HL-60/S4 treated with phorbol 12-myristate 13-acetate at 8.2 ng/mL for 4 days and 3 days (cell line): Measurements from ENCODE around the gene SLC40A1.

Experiments used
- in situ Hi-C: fragments of 300-500 bp; cut with MboI; formaldehyde crosslinking; loops from 2 replicates; pipeline ENCODE4 v1.15.0; 2022; ENCODE audit warnings: low sequenced_read_pairs

SLC40A1 gene

DNA sequence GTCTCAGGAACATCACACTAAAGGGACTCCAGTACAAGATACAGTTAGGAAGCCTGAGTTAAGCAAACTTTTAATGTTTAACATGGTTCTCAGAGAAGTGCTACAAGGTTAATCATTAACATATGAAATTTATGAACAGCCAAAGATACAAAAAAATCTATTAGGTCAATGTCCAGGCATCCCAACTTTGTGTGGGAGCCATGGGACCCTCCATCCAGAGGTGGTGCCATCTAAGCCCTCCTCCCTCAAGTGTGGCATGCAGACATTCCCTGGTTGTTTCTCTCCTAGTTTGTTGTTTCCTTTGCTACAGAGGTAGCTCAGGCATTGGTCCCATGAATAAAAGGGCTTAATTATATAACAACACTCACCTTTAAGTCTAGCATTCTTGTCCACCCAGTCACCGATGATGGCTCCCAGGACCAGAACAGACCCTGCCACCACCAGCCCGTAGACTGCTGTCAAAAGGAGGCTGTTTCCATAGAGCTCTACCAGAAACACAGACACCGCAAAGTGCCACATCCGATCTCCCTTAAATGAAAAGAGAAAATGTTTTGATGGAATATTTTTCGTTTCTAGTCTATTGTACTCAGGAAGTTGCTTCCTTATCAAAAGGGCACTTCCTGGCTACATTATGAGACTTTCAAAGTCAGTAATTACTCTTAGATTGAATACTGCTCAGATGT, 5.7 kb downstream of the SLC40A1 start:
- in situ Hi-C loops = no loop called here

DNA sequence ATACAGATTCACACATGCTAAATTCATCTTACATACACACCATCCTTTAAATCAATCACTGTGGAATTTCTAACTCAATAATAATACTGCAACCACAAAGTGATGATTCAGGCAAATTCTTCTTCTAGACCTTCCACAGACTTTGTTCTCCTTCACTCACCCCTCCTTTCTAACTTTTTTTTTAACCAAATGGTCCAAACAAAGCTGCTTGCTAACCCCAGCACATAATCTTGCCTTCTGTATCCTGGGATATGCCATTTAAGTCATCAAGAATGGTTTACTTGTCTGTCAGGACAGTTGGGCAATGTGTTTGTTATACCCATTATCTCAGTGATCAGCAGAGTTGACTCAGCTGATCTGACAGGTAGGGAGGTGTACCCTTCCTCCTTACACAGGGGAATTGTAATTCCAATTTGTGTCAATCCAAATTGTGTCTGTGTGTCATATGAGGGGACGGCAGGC, 10.0 kb downstream of the SLC40A1 start:
- in situ Hi-C loops = no loop called here

DNA sequence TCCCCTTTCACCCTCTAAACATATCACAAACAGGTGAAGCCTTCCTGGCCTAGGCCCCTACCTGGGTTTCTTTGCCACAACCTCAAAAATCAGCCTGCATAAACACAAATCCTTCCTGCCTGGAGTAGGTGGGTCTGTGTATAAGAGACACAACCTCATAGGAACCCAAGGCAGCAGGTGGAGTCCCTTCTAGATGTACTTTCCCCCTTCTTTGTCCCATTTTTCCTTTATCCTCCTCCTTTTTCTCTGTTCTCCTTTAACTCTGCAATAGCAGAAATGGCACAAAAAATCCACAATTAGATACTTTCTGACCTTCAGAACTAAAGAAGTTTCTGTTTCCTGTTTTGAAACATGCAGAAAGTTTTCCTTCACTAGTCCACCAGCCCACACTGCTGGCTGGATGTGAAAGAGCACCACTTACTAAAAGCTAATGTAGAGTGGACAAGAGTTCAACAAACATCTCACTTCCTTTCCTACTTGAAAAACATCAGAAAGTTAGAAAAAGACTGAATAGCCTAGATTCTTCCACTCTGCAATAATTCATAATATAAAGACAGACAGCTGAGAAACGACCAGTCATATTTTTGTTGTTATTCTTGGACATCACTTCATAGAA, 11.2 kb downstream of the SLC40A1 start:
- in situ Hi-C loops = no loop called here

DNA sequence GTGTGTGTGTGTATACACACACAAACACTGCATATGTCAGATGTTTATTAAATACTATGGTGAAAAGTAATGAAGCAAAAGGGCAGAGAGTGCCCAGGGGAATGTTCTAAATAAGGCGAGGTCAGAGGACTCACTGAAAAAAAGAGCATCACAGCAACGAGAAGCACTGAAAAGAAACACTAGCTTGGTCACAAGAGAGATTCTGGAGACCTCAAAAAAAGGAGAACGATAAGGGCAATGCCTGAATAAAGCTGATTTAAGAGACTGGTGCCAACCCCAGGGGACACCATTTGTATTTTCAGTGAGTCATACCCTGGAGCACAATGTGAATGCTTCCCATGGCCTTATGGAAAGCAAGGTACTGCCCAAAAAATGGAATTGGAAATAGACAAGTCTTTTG, 14.5 kb downstream of the SLC40A1 start:
- in situ Hi-C loops = no loop called here

DNA sequence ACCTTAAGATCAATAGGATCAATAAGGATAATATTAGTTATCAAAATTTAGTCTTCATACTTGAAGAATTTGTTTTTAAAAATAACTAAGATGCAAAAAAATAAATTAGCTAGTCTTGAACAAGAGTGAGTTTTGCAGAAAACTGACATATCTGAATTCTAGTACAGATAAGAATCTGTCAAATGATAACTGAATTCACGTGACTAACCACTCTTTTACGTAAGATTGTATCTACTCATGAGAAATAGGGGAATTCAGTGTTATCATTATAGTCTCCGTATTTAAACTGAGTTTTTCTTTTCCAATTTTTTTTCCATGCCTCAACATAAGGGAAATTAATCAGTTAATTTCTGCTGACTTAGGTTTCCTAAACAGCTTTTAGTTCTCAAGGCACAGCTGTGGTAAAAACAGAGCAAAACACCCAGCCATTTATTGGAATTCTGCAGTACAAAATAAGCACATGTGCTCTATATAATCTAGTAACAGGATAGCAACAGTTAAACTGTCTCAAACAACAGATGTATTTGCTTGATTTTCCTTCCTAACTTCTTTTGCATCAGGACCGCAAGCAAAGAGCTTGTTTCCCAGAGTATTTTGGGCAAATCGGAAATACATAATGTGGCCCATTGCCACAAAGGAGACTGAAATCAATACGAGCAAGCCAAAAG, 19.1 kb downstream of the SLC40A1 start:
- in situ Hi-C loops = no loop called here

DNA sequence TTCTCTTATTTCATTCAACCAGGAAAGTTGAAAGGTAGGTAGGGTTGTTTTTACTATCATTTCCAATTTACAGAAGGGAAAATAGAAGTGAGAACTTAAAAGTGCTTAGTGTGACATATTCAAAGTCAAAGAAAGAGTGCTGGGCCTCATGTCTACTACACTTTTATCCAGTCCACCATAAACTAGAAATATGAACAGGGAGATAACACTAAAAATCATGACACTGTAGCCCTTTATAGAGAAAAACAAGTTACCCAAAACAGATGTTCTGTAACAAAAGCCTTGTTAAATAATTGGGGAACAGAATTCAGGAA, 20.4 kb downstream of the SLC40A1 start:
- in situ Hi-C loops = no loop called here

DNA sequence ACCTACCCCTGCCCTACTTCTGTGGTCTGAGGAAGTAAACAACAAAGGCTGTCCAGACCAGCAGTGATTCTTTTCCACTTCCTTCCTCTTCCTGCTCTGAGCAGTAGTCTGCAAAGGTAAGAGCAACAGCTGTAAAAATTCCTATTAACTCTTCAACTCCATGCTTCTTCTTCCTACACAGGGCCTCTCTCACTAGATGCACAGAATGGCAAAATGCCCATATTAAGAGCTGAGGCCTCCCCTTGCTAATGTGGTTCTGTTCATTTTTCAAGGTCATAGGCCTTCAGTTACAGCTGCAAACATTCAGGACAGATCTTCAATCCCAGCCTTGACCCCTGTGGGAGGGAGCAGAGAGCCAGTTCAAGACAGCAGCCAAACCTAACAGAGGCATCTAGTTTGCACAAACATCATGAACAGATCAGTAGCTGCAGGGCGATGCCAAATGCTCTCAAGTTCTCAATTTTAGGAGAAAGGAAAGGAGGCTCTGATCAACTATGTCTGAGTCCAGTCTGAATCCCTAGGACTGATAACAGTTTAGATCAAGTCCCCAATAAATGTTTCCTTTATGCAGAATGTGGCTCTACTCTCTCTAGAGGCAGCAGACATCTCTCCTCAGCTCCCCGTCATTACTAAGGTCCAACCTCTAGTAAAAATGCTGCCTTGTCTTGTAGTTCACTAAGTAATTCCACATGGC, 20.9 kb downstream of the SLC40A1 start:
- in situ Hi-C loops = no loop called here

DNA sequence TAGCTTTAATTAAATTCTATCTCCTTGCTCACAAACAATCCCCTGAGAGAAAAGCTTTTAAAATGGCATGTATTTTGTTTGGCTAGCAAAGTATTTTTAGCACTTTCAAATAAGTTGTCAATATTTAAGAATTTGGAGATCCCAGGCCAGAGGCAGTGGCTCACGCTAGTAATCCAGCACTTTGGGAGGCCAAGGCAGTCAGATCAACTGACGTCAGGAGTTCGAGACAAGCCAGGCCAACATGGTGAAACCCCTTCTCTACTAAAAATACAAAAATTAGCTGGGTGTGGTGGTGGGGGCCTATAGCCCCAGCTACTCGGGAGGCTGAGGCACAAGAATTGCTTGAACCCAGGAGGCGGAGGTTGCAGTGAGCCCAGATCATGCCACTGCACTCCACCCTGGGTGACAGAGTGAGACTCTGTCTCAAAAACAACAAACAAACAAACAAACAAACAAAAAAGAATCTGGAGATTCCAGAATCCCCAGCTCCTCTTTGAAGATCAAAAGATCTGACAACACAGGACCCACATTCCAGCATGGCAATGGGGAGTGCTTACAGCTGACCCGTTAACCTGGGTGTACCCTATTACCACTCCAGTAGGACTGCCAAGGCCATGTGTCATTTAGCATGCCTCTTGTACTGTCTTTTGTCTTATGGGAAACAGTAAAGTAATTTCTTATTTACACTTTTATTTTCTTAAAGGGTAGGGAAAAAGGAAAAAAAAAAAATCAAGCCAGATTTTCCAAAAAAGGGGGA, 21.9 kb downstream of the SLC40A1 start:
- in situ Hi-C loops = no loop called here

DNA sequence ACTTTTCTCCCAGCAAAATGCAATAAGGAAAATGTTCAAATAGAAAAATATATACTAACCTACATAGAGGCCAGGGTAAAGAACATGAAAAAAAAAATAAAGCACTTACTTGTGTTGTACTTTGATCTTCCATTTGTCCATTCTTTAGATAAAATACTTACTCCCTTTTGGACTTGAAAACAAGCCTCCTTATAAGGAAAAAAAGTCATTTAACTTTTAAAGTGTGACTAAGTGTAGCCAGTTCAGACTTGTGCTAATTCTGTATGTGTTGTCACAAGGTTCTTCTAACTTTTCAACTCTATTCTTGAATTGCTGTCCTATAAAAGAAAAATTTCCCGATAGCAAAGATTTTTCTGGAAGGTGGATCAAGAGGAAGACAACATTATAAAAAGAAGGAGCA, 23.2 kb downstream of the SLC40A1 start:
- in situ Hi-C loops = no loop called here

DNA sequence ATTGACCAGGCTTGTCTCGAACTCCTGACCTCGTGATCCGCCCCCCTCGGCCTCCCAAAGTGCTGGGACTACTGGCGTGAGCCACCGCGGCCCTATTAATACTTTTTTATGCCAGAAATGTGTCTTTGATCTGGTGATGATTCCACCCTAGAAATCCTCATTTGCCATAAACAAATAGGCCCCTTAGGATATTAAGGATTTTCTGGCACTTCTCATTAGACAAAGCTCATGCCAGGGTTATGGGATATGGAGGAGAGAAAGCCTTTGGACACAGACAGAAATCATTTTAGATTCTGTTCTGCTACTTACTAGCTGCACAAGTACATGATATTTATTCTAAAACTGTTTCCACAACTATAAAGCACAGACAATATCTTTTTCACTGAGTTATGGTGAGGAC, 24.1 kb downstream of the SLC40A1 start:
- in situ Hi-C loops = no loop called here

DNA sequence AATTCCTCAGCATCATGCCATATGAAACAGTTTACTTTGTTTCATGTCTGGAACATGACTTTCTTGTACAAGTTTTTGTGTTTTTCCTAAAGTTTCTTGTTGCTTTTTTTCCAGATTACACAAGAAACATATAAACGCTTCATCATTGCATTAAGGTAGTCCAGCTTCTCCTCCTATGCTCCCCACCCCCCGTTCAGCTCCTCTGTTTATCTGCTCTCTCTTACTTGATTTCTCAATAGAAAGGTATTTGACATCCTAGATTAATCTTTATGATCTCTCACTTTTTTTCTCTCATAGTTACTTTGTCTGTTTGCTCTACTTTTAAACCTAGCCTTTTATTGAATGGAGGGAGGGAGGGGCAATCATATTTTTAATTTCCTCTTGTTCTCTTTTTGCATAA, 25.4 kb downstream of the SLC40A1 start:
- in situ Hi-C loops = no loop called here

DNA sequence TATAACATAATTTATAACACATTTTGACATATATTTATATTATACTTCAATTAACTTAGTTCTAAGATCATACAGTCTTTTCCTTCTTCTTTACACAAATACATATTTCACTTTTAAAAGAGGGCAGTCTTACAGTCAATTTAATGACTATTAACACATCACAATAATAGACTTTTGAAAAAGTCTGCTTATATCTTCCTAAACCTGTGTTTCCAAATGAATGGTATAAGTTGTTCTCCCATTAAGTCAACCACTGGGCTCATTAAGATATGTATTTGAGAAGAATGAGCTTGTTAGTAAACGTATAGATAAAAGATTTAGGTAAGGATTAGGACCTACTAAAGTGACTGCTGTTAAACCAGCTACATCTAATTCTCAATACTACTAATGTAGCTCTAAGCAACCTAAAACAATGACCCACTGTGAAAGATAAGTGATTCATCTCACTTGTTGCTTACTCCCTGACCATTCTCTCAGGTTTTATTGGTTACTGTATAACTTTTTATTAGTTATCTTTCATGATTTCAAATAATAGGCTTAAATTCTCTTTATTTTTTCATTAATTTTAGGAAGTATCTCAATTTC, 27.0 kb downstream of the SLC40A1 start:
- in situ Hi-C loops = no loop called here

DNA sequence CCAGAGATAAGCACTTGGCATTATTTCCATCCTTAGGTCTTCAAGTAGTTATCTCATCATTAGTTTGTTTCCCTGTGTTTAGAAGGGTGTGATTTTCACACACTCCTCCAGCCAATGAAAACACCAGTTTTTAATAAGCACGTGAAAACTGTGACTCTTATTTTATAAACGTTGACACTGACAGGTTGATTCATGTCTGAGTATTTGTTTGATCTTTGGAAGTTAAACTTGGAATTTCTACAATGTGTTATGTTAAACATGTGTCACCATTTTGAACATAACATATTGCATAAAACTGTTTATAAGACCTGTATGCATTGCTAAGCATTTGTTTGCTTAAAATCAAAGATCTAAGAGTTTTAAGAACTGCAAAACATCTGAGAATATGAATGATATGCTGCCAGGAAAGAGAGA, 27.6 kb downstream of the SLC40A1 start:
- in situ Hi-C loops = no loop called here

DNA sequence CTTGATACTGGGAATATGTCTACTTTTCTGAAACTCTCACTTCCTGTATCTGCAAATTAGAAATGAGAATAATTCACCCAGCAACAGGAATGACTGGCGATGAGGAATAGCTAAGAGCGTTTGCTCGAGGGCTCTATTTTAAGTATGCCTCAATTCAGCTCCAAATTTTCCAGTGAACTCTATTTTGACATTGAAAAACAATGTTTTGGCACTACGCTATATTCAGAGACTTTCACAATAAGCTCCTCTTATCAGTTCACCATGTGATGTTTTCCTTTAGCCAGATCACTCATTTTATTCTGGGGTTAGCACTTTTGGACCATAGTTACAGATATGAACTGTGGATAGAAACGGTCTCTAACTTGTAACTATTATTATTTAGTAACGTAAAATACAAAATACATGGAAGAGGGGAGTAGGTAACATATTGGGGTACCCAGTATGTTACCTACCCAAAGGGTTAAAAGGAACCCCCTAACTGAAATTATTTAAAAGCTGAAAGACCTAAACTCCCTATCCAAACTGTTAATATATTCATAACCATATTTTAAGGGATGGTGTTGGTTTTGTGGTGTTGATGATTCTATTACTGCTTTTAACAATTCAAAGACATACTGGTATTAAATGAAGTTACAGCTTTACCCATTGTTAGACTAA, 28.1 kb downstream of the SLC40A1 start:
- in situ Hi-C loops = no loop called here

DNA sequence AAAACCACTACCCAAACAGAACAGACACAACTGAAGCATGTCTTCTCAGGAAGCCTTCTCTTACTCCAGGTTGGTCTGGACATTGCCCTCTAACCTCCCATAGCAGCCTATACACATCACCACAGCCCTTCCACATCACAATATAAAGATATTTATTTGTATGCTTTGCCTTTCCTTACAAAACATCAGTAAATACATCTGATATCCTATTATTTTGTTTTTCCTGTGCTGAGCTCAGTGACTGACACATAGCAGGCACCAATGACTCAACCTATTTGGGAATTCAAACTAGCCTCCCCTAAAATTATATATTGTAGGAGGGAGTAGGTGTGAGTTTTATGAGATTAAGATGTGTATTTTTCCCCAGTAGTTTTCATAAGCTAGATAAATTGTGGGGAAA, 28.8 kb downstream of the SLC40A1 start:
- in situ Hi-C loops = no loop called here

DNA sequence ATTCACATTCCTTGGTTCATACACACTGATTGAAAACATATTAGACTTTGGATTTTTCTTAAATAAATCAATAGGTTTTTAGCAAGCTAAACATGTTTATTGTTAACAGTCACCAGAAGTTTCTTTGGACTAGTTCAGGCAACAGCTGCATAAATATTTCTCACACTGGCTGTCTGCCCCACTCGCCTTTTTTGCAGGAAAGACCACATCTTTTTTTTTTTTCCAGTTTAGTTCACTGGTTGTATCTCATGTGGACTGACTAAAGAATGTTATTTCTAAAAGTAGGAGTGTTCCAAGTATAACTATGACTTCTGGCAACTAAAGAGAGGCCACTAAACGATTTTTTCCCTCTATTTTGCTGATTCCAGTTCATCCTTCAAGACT, 31.1 kb downstream of the SLC40A1 start:
- in situ Hi-C loops = no loop called here

DNA sequence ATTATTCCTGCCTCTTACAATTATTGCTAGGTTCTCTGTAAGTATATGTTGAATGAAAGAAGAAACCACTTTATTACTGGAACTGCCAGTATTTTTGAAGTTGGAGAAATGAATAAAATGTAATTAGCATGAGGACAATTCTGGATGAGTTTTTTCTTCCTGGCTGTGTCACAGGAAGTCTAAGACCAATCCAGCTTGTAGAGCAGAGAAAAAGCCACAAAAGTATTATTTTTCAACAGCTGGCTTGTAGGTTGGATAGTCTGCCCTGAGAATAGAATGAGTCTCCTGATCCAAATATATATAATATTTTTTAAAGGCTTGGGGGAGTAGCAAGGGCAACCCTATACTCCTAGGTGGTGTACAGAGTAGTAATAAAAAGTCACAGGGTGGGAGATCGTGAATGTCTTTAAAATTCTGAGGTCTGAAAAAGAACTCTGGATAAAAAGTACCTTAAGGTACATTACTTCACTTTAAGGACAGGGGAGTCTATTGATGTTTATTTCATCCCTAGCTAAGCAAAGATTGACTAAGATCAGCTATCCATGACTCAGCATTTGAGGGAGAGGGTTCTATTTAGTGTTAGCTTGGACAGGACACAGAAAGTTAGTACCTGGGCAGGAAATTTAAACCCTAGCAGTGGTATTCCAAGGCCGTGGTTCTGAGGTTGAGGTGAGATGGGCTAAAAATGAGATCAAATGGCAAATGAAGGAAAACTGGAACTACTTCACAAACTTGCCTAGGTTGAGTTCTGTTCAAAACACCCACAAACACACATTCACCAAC, 31.7 kb downstream of the SLC40A1 start:
- in situ Hi-C loops = no loop called here

DNA sequence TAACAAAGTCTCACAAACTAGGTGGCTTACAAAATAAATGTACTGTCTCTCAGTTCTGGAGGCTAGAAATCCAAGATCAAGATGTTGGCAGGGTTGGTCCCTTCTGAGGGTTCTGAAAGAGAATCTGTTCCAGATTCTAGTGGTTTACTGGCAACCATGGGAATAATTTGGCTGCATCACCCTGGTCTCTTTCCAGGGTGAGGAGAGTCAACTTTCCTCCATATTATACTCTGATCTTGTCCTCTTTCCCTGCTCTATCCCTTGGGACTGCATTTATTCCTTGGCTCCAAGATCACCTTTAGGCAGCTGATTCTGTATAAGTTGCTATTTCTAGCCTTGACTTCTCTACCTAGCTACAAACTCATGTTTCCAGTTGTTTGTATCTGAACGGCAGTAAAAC, 35.2 kb downstream of the SLC40A1 start:
- in situ Hi-C loops = no loop called here

DNA sequence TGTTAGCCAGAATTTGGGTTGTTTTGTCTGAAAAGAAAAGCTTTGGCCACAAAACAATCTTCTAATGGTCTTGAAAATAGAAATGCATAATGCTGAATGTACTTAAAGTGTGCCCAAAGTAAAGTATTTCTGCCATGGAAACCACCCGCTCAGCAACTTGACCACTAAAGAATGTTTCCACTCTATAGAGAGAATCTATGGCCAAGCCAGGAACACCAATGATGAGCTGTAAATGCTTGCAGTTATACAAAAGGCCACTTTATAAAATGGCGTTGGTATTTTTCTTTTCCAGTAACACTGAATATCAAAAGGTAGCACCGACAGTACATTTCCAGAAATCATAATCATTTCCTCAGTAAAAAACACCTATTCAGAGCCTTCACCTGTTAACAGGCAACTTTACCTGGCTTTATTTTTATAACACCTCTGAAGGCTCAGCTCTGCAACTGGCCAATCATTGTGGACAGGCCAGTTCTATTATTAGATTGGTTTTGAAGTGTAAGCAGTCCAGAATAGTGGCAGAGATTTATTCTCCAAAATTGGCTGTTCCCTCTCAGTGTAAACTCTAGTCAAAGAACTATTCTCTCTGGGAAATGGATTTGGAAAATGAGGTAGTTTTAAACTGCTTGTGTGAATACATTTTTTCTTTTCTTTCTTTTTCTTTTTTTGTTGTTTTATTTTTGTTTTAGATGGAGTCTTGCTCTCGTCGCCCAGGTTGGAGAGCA, 36.1 kb downstream of the SLC40A1 start:
- in situ Hi-C loops = no loop called here
